Dendritic cell treated with granulocyte-macrophage colony-stimulating factor and Interleukin-4, amounts not matched to agents 40 ng/mL and 50 ng/mL, for 4 days (primary cell): ENCODE results near the gene STAB2.

Experiments used
- H3K27ac Mint-ChIP-seq: one replicate; pipeline ENCODE4 v1.8.0; 2022; ENCODE audit warnings: mild to moderate bottlenecking, mixed read lengths
- H3K27me3 Mint-ChIP-seq: one replicate; pipeline ENCODE4 v1.8.0; 2022; ENCODE audit warnings: mild to moderate bottlenecking, mixed read lengths
- H3K36me3 Mint-ChIP-seq: one replicate; pipeline ENCODE4 v1.8.0; 2022; ENCODE audit warnings: low read depth, mixed read lengths
- H3K4me1 Mint-ChIP-seq: one replicate; pipeline ENCODE4 v1.8.0; 2022; ENCODE audit warnings: low read depth, mixed read lengths
- H3K4me3 Mint-ChIP-seq: one replicate; pipeline ENCODE4 v1.8.0; 2022; ENCODE audit warnings: mild to moderate bottlenecking, moderate library complexity, mixed read lengths
- H3K9me3 Mint-ChIP-seq: one replicate; pipeline ENCODE4 v1.8.0; 2022; ENCODE audit warnings: mixed read lengths
- intact Hi-C: fragments of 100-400 bp; cut with micrococcal nuclease; formaldehyde crosslinking; loops from one replicate; pipeline ENCODE4 v1.15.0; 2022

STAB2 gene

DNA sequence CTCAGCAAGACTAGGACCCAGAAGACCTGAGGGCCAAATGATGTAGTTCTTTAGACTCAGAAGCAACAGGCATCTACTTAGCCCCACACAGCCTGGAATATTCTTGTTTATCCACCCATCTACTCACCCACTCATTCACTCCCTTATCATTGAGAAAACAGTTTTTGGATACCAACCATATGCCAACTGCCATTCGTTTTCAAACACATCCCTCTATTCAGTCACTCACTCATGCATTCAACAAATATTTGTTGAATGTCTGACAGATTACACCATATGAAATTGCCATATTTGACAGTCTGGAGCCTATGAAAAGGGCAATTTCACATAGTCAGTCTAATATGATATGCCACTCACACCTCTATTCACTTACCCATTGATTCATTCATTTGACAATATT lies 150.8 kb downstream of the STAB2 start:
- H3K4me3 Mint-ChIP-seq = no peak overlapping the region
- peaks cover 7% of the 10 kb centered on the region for H3K27me3 Mint-ChIP-seq

DNA sequence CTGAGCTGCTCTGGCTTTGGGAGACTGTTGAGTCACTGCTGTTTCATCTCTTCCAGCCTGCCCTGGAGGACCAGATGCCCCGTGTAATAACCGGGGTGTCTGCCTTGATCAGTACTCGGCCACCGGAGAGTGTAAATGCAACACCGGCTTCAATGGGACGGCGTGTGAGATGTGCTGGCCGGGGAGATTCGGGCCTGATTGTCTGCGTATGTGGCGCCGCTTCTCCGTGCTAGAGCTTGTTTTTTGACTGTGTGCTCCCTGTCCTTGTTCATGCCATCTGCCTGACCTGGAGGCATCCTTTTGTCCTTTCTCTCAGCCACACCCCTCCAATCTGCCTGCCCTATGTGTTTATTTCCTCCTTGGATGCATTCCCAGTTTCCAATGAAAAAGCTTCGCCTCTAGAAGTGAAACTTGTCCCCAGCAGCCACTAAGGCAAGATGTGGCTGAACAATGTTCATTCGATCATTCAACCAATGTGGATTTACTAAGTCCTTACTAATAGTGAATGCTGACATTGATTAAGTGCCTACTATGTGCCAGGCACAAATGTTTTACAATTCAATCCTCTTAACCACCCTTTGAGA lies 155.4 kb downstream of the STAB2 start:
- H3K4me1 Mint-ChIP-seq = peaks cover 5% of the 10 kb centered on the region
- no peaks in the 10 kb centered on the region for H3K36me3 Mint-ChIP-seq
- H3K27me3 Mint-ChIP-seq = no peaks in the 10 kb centered on the region
- H3K27ac Mint-ChIP-seq = no peak overlapping the region
- intact Hi-C loops = no loop called here
- H3K9me3 Mint-ChIP-seq = no peaks in the 10 kb centered on the region
- no peak overlapping the region for H3K4me3 Mint-ChIP-seq

More for the DNA sequence above, 150.8 kb downstream of the STAB2 start:
- Mint-ChIP-seq H3K9me3 (no peaks in the 10 kb centered on the region), H3K4me1 (peaks cover 5% of the 10 kb centered on the region), H3K27ac (no peak overlapping the region), H3K36me3 (no peaks in the 10 kb centered on the region)
- intact Hi-C loops = no loop called here

DNA sequence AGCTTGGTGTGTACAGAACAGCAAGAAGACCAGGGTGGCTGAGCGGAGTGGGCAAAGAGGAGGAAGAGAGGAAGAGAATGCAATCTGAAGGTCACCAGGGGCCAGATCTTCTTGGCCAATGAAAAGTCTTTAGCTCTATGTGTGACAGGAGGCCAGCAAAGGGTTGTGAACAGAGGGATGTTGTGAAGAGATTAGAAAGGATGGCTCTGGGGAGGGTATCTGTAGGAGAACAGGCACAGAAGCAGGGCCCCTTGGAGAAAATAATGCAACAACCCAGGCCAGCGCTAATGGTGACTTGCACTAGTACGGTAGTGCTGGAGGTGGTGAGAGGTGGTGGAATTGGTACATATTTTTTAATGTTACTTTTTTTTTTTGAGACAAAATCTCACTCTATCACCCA lies 156.7 kb downstream of the STAB2 start:
- no peaks in the 10 kb centered on the region for H3K36me3 Mint-ChIP-seq
- no peaks in the 10 kb centered on the region for H3K27me3 Mint-ChIP-seq
- no peaks in the 10 kb centered on the region for H3K9me3 Mint-ChIP-seq
- intact Hi-C loops = no loop called here
- peaks cover 5% of the 10 kb centered on the region for H3K4me1 Mint-ChIP-seq
- H3K4me3 Mint-ChIP-seq = no peak overlapping the region
- no peak overlapping the region for H3K27ac Mint-ChIP-seq

DNA sequence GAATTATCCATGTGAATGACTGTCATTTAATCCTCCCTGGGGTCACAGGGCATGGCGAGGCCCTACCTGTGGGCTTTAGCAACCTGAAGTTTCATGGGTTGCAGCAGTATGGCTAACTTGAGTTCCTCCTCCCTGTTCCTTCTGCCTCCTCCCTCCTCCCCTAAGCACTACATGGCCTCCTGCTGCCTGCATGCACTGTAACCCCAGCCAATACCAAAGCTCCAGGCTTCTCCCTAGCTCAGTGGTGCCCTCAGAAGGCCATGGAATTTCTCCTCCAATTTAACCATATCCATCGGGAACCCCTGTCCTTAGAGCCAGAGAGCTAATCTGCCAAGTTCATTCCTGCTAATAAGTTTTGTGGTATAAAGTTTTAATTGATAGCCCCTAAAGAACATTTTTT lies 158.9 kb downstream of the STAB2 start:
- H3K36me3 Mint-ChIP-seq = no peaks in the 10 kb centered on the region
- H3K4me1 Mint-ChIP-seq = peaks cover 5% of the 10 kb centered on the region
- no peaks in the 10 kb centered on the region for H3K27me3 Mint-ChIP-seq
- H3K4me3 Mint-ChIP-seq = no peak overlapping the region
- no peak overlapping the region for H3K27ac Mint-ChIP-seq
- intact Hi-C loops = no loop called here
- H3K9me3 Mint-ChIP-seq = no peaks in the 10 kb centered on the region

DNA sequence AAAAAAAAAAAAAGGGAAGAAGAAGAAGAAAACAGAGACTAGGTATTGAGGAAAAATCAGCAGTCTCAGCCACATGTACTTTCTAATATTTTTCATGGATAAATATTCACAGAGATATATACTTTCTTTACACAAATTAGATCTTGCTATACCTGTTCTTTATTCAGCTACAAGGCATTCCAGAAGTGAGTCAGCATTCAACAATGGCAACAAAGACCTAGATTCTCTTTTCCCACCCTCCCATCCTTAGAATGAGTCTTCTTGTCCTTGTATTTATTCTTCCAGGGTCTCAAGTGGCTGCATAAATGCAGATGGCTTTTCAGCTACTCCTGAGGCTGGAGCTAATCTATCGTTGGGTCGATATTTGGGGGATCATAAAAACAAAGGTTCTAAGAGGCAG lies 160.9 kb downstream of the STAB2 start:
- no peak overlapping the region for H3K27ac Mint-ChIP-seq
- H3K4me3 Mint-ChIP-seq = no peak overlapping the region
- intact Hi-C loops = no loop called here
- no peaks in the 10 kb centered on the region for H3K4me1 Mint-ChIP-seq
- peaks cover 4% of the 10 kb centered on the region for H3K27me3 Mint-ChIP-seq
- no peaks in the 10 kb centered on the region for H3K36me3 Mint-ChIP-seq
- H3K9me3 Mint-ChIP-seq = no peaks in the 10 kb centered on the region

DNA sequence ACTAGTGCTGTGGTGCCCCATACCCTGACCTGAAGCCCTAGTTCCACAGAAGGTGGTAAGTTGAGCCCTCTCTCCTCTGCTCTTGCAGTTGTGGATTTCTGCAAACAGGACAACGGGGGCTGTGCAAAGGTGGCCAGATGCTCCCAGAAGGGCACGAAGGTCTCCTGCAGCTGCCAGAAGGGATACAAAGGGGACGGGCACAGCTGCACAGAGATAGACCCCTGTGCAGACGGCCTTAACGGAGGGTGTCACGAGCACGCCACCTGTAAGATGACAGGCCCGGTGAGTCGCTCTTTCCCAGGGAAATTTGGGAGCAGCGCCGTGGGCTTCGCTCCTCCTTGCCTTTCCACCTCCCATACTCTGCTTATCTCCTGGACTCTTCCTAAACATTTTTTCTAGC lies 161.8 kb downstream of the STAB2 start:
- Mint-ChIP-seq H3K27me3 (peaks cover 6% of the 10 kb centered on the region), H3K36me3 (no peaks in the 10 kb centered on the region), H3K9me3 (no peaks in the 10 kb centered on the region), H3K27ac (no peak overlapping the region), H3K4me3 (no peak overlapping the region), H3K4me1 (no peaks in the 10 kb centered on the region)
- intact Hi-C loops = no loop called here

DNA sequence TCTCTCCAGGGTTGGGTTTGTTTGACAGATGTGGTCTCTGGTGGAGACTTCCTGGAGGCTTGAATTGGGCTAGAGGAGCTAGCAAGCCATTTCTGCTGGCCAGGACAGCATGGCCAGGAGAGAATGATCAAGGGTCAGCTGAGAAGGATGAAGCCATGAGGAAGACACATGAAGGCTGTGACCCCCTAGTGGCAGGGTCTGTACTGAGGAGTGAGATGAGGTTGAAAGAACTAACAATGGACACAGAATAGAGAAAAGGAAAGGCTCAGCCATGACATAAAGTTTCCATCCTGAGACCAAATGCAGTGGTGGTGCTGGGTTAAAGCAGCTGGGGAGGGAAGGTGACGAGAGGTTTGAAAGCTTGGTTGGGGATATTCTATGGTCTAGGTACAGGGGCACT lies 164.1 kb downstream of the STAB2 start:
- H3K27me3 Mint-ChIP-seq = peaks cover 6% of the 10 kb centered on the region
- H3K9me3 Mint-ChIP-seq = no peaks in the 10 kb centered on the region
- no peak overlapping the region for H3K4me3 Mint-ChIP-seq
- H3K36me3 Mint-ChIP-seq = no peaks in the 10 kb centered on the region
- intact Hi-C loops = no loop called here
- H3K4me1 Mint-ChIP-seq = no peaks in the 10 kb centered on the region
- no peak overlapping the region for H3K27ac Mint-ChIP-seq

DNA sequence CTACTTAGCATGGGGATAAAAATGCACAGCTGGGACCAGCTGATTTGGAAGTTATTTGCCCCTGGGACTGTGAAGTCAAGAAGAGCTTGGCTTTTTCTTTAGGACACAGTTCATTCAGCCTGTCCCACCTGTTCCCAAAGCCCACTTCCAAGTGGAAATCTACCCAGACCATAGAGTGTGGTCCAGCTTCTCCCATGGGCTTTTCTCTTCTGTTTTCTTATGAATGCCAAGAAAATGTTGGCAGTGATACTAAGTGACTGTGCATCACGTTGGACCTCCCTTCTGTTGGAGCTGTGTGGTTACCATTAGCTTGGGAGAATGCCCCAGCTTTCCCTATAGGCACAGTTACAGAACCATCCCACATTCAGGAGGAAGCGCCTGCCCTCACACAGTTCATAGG lies 164.5 kb downstream of the STAB2 start:
- intact Hi-C loops = no loop called here
- H3K27ac Mint-ChIP-seq = no peak overlapping the region
- H3K9me3 Mint-ChIP-seq = no peaks in the 10 kb centered on the region
- H3K27me3 Mint-ChIP-seq = peaks cover 6% of the 10 kb centered on the region
- H3K4me1 Mint-ChIP-seq = no peaks in the 10 kb centered on the region
- no peak overlapping the region for H3K4me3 Mint-ChIP-seq
- no peaks in the 10 kb centered on the region for H3K36me3 Mint-ChIP-seq

DNA sequence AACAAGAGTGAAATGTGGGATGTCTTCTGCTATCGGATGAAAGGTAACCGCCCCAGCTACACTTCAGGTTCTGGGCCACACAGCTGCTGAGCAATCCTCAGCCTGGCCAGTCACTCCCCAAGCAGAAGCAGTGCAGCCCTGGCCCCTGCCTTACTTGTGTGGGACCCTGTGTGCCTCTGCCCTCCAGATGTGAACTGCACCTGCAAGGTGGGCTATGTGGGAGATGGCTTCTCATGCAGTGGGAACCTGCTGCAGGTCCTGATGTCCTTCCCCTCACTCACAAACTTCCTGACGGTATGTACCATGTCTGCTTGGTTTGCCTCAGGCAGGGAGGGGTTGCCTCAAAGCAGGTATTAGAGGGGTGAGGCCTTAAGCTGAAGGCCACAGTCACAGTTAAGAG lies 168.4 kb downstream of the STAB2 start:
- no peaks in the 10 kb centered on the region for H3K4me1 Mint-ChIP-seq
- no peaks in the 10 kb centered on the region for H3K9me3 Mint-ChIP-seq
- no peak overlapping the region for H3K27ac Mint-ChIP-seq
- H3K27me3 Mint-ChIP-seq = peaks cover 6% of the 10 kb centered on the region
- intact Hi-C loops = no loop called here
- no peaks in the 10 kb centered on the region for H3K36me3 Mint-ChIP-seq
- H3K4me3 Mint-ChIP-seq = no peak overlapping the region

DNA sequence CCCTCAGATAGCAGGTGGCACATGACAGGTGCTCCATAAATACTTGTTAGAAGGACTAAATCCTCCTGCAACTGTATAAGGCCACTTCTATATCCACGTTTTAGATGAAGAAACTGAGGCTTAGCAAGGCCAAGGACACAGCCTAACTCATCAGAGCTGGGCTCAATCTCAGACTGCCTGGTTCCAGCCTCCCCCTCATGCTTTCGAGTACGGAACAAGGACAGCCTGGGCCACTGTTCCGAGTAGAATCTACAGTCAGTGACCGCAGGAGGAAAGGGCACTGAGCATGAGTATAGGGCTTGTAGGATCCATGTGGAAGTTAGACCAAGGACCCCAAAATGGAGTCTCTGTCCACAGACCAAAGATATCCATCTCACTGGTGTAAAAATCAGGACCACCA lies 169.4 kb downstream of the STAB2 start:
- Mint-ChIP-seq H3K4me3 (no peak overlapping the region), H3K36me3 (no peaks in the 10 kb centered on the region), H3K4me1 (no peaks in the 10 kb centered on the region), H3K9me3 (no peaks in the 10 kb centered on the region), H3K27ac (no peak overlapping the region), H3K27me3 (peaks cover 4% of the 10 kb centered on the region)
- intact Hi-C loops = no loop called here

DNA sequence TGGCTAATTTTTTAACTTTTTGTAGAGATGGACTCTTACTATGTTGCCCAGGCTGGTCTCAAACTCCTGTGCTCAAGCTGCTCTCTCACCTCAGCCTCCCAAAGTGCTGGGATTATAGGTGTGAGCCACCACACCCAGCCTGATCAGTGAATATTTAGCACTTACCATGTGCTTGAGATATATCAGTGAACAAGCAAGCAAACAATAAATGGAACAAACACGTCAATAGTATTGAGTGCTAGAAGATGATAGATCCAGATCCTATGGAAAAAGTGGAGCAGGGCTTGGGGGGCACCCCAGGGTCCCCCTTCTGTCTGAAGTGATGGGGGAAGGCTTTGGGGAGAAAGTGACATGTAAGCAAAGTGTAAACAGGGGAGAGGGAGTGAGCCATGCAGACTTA lies 170.2 kb downstream of the STAB2 start:
- Mint-ChIP-seq H3K36me3 (no peaks in the 10 kb centered on the region), H3K27me3 (peaks cover 4% of the 10 kb centered on the region), H3K4me1 (no peaks in the 10 kb centered on the region), H3K27ac (no peak overlapping the region), H3K4me3 (no peak overlapping the region), H3K9me3 (no peaks in the 10 kb centered on the region)
- intact Hi-C loops = no loop called here

DNA sequence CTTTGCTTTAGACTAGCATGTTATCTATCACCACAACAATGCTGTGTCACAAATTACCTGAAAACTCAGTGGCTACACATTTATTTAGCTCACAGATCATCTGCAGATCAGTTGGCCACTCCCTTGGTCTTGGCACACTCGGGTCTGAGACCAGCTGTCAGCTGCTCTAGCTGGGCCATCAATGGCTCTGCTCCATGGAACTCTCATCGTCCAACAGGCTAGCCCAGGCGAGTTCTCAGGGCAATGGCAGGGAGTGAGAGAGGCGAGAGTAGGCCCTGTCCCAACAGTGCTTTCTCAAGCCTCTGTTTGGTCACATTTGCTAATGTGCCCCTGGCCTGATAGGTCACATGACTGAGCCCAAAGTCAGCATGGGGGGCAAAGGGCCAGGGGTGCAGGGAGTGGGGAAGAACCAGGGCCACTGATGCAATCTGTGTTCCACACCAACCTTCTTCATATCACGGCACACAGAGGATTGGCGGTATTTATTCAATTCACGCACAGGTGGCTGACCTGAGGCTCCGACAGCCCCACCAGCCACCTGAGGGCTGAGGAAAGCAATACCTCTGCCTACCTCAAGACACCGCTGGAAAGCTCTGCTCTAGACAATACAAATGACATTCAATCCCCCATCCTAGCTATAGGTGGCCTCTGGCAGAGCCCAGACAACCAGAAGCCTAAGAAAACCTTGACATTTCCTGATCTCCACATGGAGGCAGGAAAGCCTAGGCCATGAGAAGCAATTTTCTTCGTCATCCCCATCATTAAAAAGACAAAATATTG lies 171.4 kb downstream of the STAB2 start:
- no peaks in the 10 kb centered on the region for H3K27me3 Mint-ChIP-seq
- H3K4me1 Mint-ChIP-seq = no peaks in the 10 kb centered on the region
- peaks cover 6% of the 10 kb centered on the region for H3K36me3 Mint-ChIP-seq
- H3K9me3 Mint-ChIP-seq = no peaks in the 10 kb centered on the region
- intact Hi-C loops = no loop called here
- H3K27ac Mint-ChIP-seq = no peak overlapping the region
- no peak overlapping the region for H3K4me3 Mint-ChIP-seq

DNA sequence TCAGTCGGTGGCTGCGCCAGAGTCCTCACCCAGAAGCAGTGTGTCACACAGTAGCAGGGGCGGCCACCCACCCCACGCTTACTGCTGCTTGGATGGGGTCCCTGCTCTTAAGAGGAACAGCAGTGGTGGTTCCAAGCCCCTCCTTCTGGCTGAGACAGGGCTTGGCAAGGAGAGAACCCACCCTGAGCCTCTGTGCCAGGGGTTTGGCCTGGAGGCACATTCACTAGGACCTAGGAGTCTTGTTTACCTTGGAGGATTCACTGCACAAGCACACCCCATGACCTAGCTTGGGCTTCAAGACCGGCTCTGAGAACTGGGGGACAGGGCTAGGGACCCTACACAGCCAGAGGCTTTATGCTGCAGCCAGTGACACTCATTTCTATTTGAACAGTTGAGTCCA lies 175.4 kb downstream of the STAB2 start:
- Mint-ChIP-seq H3K36me3 (peaks cover 12% of the 10 kb centered on the region), H3K9me3 (no peaks in the 10 kb centered on the region), H3K4me3 (no peak overlapping the region), H3K4me1 (no peaks in the 10 kb centered on the region), H3K27ac (no peak overlapping the region), H3K27me3 (no peaks in the 10 kb centered on the region)
- intact Hi-C loops = no loop called here

DNA sequence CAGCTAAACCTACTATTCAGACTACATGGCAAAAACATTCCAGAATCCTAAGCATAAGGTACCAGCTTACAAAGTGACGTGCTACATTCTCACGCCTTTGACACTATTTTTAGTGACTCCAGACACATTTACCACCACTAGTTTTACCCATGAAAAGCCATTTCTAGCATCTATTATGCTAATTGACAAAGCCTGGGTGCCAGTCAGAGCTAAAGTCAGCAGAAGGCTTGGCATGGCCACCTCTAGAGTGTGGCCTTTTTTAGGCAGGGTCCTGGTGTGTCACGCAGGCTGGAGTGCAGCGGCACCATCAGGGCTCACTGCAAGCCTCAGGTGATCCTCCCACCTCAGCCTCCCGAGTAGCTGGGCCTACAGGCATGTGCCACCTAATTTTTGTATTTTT lies 178.2 kb downstream of the STAB2 start:
- H3K9me3 Mint-ChIP-seq = no peaks in the 10 kb centered on the region

DNA sequence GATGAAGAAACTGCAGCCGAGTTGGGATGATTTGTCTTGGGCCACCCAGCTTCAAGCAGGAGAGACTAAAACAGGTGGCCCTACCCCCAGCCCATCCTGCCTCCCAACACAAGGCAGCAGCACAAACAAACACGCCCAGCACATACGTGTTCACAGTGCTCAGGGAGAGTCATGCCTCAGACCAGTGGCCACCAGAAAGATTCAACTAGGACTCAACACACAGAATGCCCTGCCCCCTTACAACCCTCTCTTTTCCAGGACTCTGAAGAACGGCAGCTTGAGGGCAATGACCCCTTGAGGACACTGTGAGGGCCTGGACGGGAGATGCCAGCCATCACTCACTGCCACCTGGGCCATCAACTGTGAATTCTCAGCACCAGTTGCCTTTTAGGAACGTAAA lies 179.0 kb downstream of the STAB2 start:
- no peak overlapping the region for H3K27ac Mint-ChIP-seq
- no peaks in the 10 kb centered on the region for H3K9me3 Mint-ChIP-seq
- H3K4me1 Mint-ChIP-seq = peaks cover 10% of the 10 kb centered on the region
- peaks cover 12% of the 10 kb centered on the region for H3K36me3 Mint-ChIP-seq
- intact Hi-C loops = no loop called here
- H3K27me3 Mint-ChIP-seq = no peaks in the 10 kb centered on the region
- no peak overlapping the region for H3K4me3 Mint-ChIP-seq

More for the DNA sequence above, 178.2 kb downstream of the STAB2 start:
- peaks cover 10% of the 10 kb centered on the region for H3K4me1 Mint-ChIP-seq
- intact Hi-C loops = no loop called here
- H3K4me3 Mint-ChIP-seq = no peak overlapping the region
- H3K36me3 Mint-ChIP-seq = peaks cover 12% of the 10 kb centered on the region
- H3K27me3 Mint-ChIP-seq = no peaks in the 10 kb centered on the region
- H3K27ac Mint-ChIP-seq = no peak overlapping the region
